ENCODE results near the gene ZNF423.

Gene ZNF423

DNA sequence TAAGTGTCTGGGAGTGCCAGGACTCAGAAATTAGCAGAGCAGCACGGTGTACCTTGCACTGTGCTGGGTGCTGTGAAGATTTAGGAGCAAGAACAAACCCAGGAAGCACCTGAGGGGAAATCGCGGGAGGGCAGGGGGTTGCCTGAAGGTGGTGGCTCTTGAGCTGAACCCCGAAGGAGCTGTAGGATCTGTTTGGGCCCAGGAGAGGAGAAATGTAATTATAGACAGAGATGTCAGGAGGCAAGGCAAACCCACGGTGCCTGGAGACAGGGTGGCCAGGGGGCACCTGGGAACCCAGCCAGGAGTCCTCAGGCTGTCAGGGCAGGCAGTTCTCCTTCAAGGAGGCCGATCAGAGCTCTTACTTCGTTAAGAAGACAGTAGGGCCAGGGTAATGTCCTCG is 373.2 kb downstream of the ZNF423 start:
- peaks cover 5% of the 10 kb centered on the region; the same call in 1 of the 2 replicates for H3F3A ChIP-seq (ENCODE audit: insufficient read depth, low read length)
- H3K9ac ChIP-seq (ENCODE audit: low read length) = no peak overlapping the region
- H3K27me3 ChIP-seq (replicated peaks; ENCODE audit: insufficient read depth, low read length) = no peaks in the 10 kb centered on the region

DNA sequence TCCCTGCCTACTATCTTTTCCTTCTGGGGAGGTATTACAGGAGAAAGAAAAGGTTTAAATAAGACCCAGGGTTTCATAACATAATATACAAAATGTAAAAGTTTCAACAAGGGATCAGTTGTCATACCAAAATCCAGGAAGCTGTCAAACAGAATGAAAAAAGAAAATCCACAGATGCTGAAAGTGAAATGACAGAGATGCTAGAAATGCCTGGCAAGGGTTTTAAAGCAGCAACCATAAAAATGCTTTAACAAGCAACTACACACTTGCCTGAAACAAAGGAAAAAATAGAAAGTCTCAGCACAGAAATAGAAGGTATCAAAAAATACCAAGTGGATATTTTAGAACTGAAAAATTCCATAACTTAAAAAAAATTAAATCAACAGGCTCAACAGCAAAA is 377.3 kb downstream of the ZNF423 start:
- no peak for TF ChIP-seq EZH2phosphoT487 (IDR thresholded peaks at IDR 0.05; ENCODE audit: low read length)
- TF ChIP-seq, protein P1, sequence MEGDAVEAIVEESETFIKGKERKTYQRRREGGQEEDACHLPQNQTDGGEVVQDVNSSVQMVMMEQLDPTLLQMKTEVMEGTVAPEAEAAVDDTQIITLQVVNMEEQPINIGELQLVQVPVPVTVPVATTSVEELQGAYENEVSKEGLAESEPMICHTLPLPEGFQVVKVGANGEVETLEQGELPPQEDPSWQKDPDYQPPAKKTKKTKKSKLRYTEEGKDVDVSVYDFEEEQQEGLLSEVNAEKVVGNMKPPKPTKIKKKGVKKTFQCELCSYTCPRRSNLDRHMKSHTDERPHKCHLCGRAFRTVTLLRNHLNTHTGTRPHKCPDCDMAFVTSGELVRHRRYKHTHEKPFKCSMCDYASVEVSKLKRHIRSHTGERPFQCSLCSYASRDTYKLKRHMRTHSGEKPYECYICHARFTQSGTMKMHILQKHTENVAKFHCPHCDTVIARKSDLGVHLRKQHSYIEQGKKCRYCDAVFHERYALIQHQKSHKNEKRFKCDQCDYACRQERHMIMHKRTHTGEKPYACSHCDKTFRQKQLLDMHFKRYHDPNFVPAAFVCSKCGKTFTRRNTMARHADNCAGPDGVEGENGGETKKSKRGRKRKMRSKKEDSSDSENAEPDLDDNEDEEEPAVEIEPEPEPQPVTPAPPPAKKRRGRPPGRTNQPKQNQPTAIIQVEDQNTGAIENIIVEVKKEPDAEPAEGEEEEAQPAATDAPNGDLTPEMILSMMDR (IDR thresholded peaks at IDR 0.05; ENCODE audit: low read length) = no peak
- TF ChIP-seq EZH2 (optimal IDR thresholded peaks at IDR 0.05; ENCODE audit: low read depth, low read length) = no peak
- no peaks in the 10 kb centered on the region for H3K27me3 ChIP-seq (replicated peaks; ENCODE audit: insufficient read depth, low read length)
- no peak overlapping the region for H3K4me3 ChIP-seq (ENCODE audit: low read length)
- H3K9me2 ChIP-seq (replicated peaks; ENCODE audit: insufficient read depth, low read length) = no peaks in the 10 kb centered on the region
- H3K4me1 ChIP-seq (ENCODE audit: low read length) = peaks cover 12% of the 10 kb centered on the region; the same call in 1 of the 2 replicates
- no peaks in the 10 kb centered on the region for H3K9me3 ChIP-seq (replicated peaks; ENCODE audit: insufficient read depth, low read length)
- H3K36me3 ChIP-seq (replicated peaks; ENCODE audit: insufficient read depth, low read length) = no peaks in the 10 kb centered on the region
- H2AFZ ChIP-seq (ENCODE audit: low read length) = no peak overlapping the region
- peak overlapping the region; percentile 15; the same call in 1 of the 2 replicates for H3K4me2 ChIP-seq (ENCODE audit: low read depth, low read length)
- peak; percentile 21 for DNase-seq
- H3K9ac ChIP-seq (ENCODE audit: low read length) = no peak overlapping the region
- peaks cover 5% of the 10 kb centered on the region; the same call in 1 of the 2 replicates for H3F3A ChIP-seq (ENCODE audit: insufficient read depth, low read length)
- H3K79me2 ChIP-seq (ENCODE audit: low read length) = no peaks in the 10 kb centered on the region
- H4K20me1 ChIP-seq (ENCODE audit: insufficient read depth, low read length) = no peaks in the 10 kb centered on the region
- H3K27ac ChIP-seq (ENCODE audit: low read length) = no peak overlapping the region

More for the DNA sequence above, 373.2 kb downstream of the ZNF423 start:
- Histone ChIP-seq H3K9me2 (replicated peaks; ENCODE audit: insufficient read depth, low read length) (no peaks in the 10 kb centered on the region), H3K79me2 (ENCODE audit: low read length) (no peaks in the 10 kb centered on the region), H3K36me3 (replicated peaks; ENCODE audit: insufficient read depth, low read length) (no peaks in the 10 kb centered on the region), H3K4me1 (ENCODE audit: low read length) (peaks cover 17% of the 10 kb centered on the region; the same call in 1 of the 2 replicates), H3K27ac (ENCODE audit: low read length) (no peak overlapping the region), H2AFZ (ENCODE audit: low read length) (no peak overlapping the region), H3K4me3 (ENCODE audit: low read length) (no peak overlapping the region), H4K20me1 (ENCODE audit: insufficient read depth, low read length) (no peaks in the 10 kb centered on the region), H3K9me3 (replicated peaks; ENCODE audit: insufficient read depth, low read length) (no peaks in the 10 kb centered on the region), H3K4me2 (ENCODE audit: low read depth, low read length) (no peak overlapping the region)
- TF ChIP-seq, protein P1 (IDR thresholded peaks at IDR 0.05; ENCODE audit: low read length) = no peak
- TF ChIP-seq EZH2phosphoT487 (IDR thresholded peaks at IDR 0.05; ENCODE audit: low read length) = no peak
- TF ChIP-seq EZH2 (optimal IDR thresholded peaks at IDR 0.05; ENCODE audit: low read depth, low read length) = no peak
- DNase-seq = no peak

DNA sequence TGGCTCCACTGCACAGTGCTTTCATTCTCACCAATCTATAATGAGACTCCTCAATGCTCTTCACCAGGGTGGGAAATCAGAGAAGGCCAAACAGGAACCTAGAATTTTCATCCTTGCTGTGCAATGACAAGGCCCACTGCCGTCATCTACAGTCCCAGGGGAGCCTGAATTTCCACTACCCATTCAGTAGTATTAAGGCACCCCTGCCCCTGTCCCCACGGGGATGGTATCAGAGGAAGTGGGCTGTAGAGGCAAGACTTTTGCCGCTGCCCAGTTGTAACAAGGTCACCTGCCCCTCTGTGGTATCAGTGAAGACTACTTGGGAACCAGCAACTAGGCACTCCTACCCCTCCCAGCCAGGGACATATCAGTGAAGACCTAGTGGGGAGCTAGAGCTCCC is 377.8 kb downstream of the ZNF423 start:
- H3K27me3 ChIP-seq (replicated peaks; ENCODE audit: insufficient read depth, low read length) = no peaks in the 10 kb centered on the region
- no peak overlapping the region for H2AFZ ChIP-seq (ENCODE audit: low read length)
- peaks cover 12% of the 10 kb centered on the region; the same call in 1 of the 2 replicates for H3K4me1 ChIP-seq (ENCODE audit: low read length)
- no peak overlapping the region for H3K27ac ChIP-seq (ENCODE audit: low read length)
- no peak overlapping the region for H3K9ac ChIP-seq (ENCODE audit: low read length)
- TF ChIP-seq EZH2 (optimal IDR thresholded peaks at IDR 0.05; ENCODE audit: low read depth, low read length) = no peak
- TF ChIP-seq, protein P1 (IDR thresholded peaks at IDR 0.05; ENCODE audit: low read length) = no peak
- no peak for TF ChIP-seq EZH2phosphoT487 (IDR thresholded peaks at IDR 0.05; ENCODE audit: low read length)
- H3K36me3 ChIP-seq (replicated peaks; ENCODE audit: insufficient read depth, low read length) = no peaks in the 10 kb centered on the region
- H3K9me2 ChIP-seq (replicated peaks; ENCODE audit: insufficient read depth, low read length) = no peaks in the 10 kb centered on the region
- peaks cover 5% of the 10 kb centered on the region; the same call in 1 of the 2 replicates for H3F3A ChIP-seq (ENCODE audit: insufficient read depth, low read length)
- H3K4me3 ChIP-seq (ENCODE audit: low read length) = no peak overlapping the region
- no peak for DNase-seq
- no peaks in the 10 kb centered on the region for H3K9me3 ChIP-seq (replicated peaks; ENCODE audit: insufficient read depth, low read length)
- H4K20me1 ChIP-seq (ENCODE audit: insufficient read depth, low read length) = no peaks in the 10 kb centered on the region
- H3K4me2 ChIP-seq (ENCODE audit: low read depth, low read length) = peak overlapping the region; percentile 15; the same call in 1 of the 2 replicates
- no peaks in the 10 kb centered on the region for H3K79me2 ChIP-seq (ENCODE audit: low read length)

Data from MM.1S (cell line).